WTC11 (cell line): Measurements from ENCODE around the gene RIPPLY2. TPM values are rescaled to one million over a fixed set of nuclear protein-coding genes. Genes with fewer than 3 reads are reported as not detected.
A peak's percentile ranks its signal among the peaks of the same experiment; 100 is the strongest.

Source experiments
- ATAC-seq: fragments of 200-7000 bp; cut with Tn5 transposase; 2 replicates; pipeline ENCODE4 v1.10.0; 2021; ENCODE audit warnings: mild to moderate bottlenecking, moderate library complexity
- CTCF ChIA-PET: fragments of 300-600 bp; sonication (Branson Sonifier 250); formaldehyde crosslinking; loops from one replicate; lab custom pipeline; 2021; ENCODE audit warnings: antibody characterized with exemption; lab: Charles Lee
- POLR2A ChIA-PET: fragments of 350-600 bp; sonication (Branson Sonifier 250); formaldehyde crosslinking; loops from one replicate; lab custom pipeline; 2021; ENCODE audit warnings: antibody characterized with exemption; lab: Charles Lee
- DNase-seq: peaks from one replicate; pipeline ENCODE4 v3.0.0; 2021; ENCODE audit warnings: low spot score
- H3K27ac Mint-ChIP-seq: 2 replicates; pipeline ENCODE4 v1.8.0; 2021; ENCODE audit warnings: mixed read lengths
- H3K27me3 Mint-ChIP-seq: 2 replicates; pipeline ENCODE4 v1.8.0; 2021; ENCODE audit warnings: low read depth, mild to moderate bottlenecking, moderate library complexity, mixed read lengths
- H3K36me3 Mint-ChIP-seq: 2 replicates; pipeline ENCODE4 v1.8.0; 2021; ENCODE audit warnings: mixed read lengths
- H3K4me1 Mint-ChIP-seq: 2 replicates; pipeline ENCODE4 v1.8.0; 2022; ENCODE audit warnings: mixed read lengths
- H3K4me3 Mint-ChIP-seq: 2 replicates; pipeline ENCODE4 v1.8.0; 2021; ENCODE audit warnings: mild to moderate bottlenecking, moderate library complexity, mixed read lengths
- H3K9me3 Mint-ChIP-seq: 2 replicates; pipeline ENCODE4 v1.8.0; 2021; ENCODE audit warnings: mixed read lengths
- AFF4 ChIP-seq: sonication (generic); formaldehyde crosslinking; IDR thresholded peaks from 2 replicates; pipeline ENCODE4 v1.8.1; 2023; ENCODE audit warnings: mild to moderate bottlenecking, missing genetic modification reagents, borderline replicate concordance
- CDX4 ChIP-seq: fragments of 250-450 bp; sonication (Bioruptor Pico); IDR thresholded peaks from 2 replicates; pipeline ENCODE4 v1.9.0; 2021; ENCODE audit warnings: moderate library complexity, mild to moderate bottlenecking, inconsistent platforms, borderline replicate concordance
- CREB1 ChIP-seq: sonication (generic); formaldehyde crosslinking; IDR thresholded peaks from 2 replicates; pipeline ENCODE4 v1.8.0; 2023; ENCODE audit warnings: mild to moderate bottlenecking, missing genetic modification reagents
- CREM ChIP-seq: sonication (generic); formaldehyde crosslinking; IDR thresholded peaks from 2 replicates; pipeline ENCODE4 v1.8.1; 2022; ENCODE audit warnings: mild to moderate bottlenecking, missing genetic modification reagents, moderate library complexity
- E2F1 ChIP-seq: sonication (generic); formaldehyde crosslinking; IDR thresholded peaks from 2 replicates; pipeline ENCODE4 v1.8.0; 2022; ENCODE audit warnings: mild to moderate bottlenecking, missing genetic modification reagents
- ELF4 ChIP-seq: sonication (generic); formaldehyde crosslinking; IDR thresholded peaks from 2 replicates; pipeline ENCODE4 v1.8.1; 2022; ENCODE audit warnings: low read depth, mild to moderate bottlenecking, moderate library complexity, missing genetic modification reagents
- GRHL2 ChIP-seq: fragments of 250-450 bp; sonication (Bioruptor Pico); IDR thresholded peaks from 2 replicates; pipeline ENCODE4 v1.8.0; 2022; ENCODE audit warnings: mild to moderate bottlenecking, moderate library complexity; ENCODE audit not compliant: insufficient replicate concordance, severe bottlenecking
- GTF2I ChIP-seq: fragments of 250-450 bp; sonication (Bioruptor Pico); conservative IDR thresholded peaks from 2 replicates; pipeline ENCODE4 v1.4.0; 2021; ENCODE audit warnings: mild to moderate bottlenecking
- IRF2 ChIP-seq: sonication (generic); formaldehyde crosslinking; IDR thresholded peaks from 2 replicates; pipeline ENCODE4 v1.8.0; 2022; ENCODE audit warnings: low read depth, missing genetic modification reagents, borderline replicate concordance
- MXD4 ChIP-seq: fragments of 250-450 bp; sonication (Bioruptor Pico); IDR thresholded peaks from 2 replicates; pipeline ENCODE4 v1.8.0; 2021; ENCODE audit warnings: mild to moderate bottlenecking, moderate library complexity, borderline replicate concordance
- RORB ChIP-seq: fragments of 250-450 bp; sonication (Bioruptor Pico); IDR thresholded peaks from 2 replicates; pipeline ENCODE4 v1.9.0; 2021; ENCODE audit warnings: mild to moderate bottlenecking
- SMAD3 ChIP-seq: sonication (generic); formaldehyde crosslinking; IDR thresholded peaks from 2 replicates; pipeline ENCODE4 v1.8.0; 2022; ENCODE audit warnings: missing genetic modification reagents, mild to moderate bottlenecking, borderline replicate concordance
- STAT6 ChIP-seq: sonication (generic); formaldehyde crosslinking; conservative IDR thresholded peaks from 2 replicates; pipeline ENCODE4 v1.8.1; 2023; ENCODE audit warnings: mild to moderate bottlenecking, low read depth, missing genetic modification reagents, moderate library complexity
- TP53 ChIP-seq: sonication (generic); formaldehyde crosslinking; IDR thresholded peaks from 2 replicates; pipeline ENCODE4 v1.8.1; 2023; ENCODE audit warnings: mild to moderate bottlenecking, missing genetic modification reagents
- USF1 ChIP-seq: sonication (generic); formaldehyde crosslinking; IDR thresholded peaks from 2 replicates; pipeline ENCODE4 v1.8.0; 2022; ENCODE audit warnings: mild to moderate bottlenecking, missing genetic modification reagents
- ZNF532 ChIP-seq: fragments of 250-450 bp; sonication (Bioruptor Pico); IDR thresholded peaks from 2 replicates; pipeline ENCODE4 v1.9.0; 2021; ENCODE audit warnings: mild to moderate bottlenecking, borderline replicate concordance
- ZSCAN18 ChIP-seq: fragments of 250-450 bp; sonication (Bioruptor Pico); IDR thresholded peaks from 2 replicates; pipeline ENCODE4 v2.1.2; 2022; ENCODE audit warnings: mild to moderate bottlenecking, moderate library complexity
- total RNA-seq: library from RNA; stranded (reverse); gene quantifications from 3 replicates; pipeline ENCODE4 v1.2.3, GENCODE V29; 2021

Gene RIPPLY2
- total RNA-seq, 1 experiment from 2014 or later, result 0.66 TPM

- H3K36me3 Mint-ChIP-seq, result no peaks in the 10 kb centered on the region
- POLR2A ChIA-PET, result no interaction called here
- H3K27ac Mint-ChIP-seq, result no peak overlapping the region
- TF ChIP-seq SMAD3 (CRISPR knock-in tag), result no peak
- TF ChIP-seq CREB1 (CRISPR knock-in tag), result no peak
- TF ChIP-seq RORB (CRISPR knock-in tag), result no peak
- peaks cover 17% of the 10 kb centered on the region for H3K4me1 Mint-ChIP-seq
- CTCF ChIA-PET, result no interaction called here
- no peaks in the 10 kb centered on the region for H3K27me3 Mint-ChIP-seq
- no peak overlapping the region for H3K4me3 Mint-ChIP-seq
- DNase-seq, result no peak
- 0 out of 2 replicates have a peak, but pooled peaks have one; percentile 34 for ATAC-seq
- peaks cover 9% of the 10 kb centered on the region for H3K9me3 Mint-ChIP-seq
These were observed 28.8 kb upstream of the RIPPLY2 start for GRCh38 chr6:83824388-83824801.

- Mint-ChIP-seq H3K36me3 (no peaks in the 10 kb centered on the region), H3K27ac (no peak overlapping the region), H3K9me3 (peaks cover 9% of the 10 kb centered on the region), H3K4me3 (no peak overlapping the region), H3K27me3 (no peaks in the 10 kb centered on the region), H3K4me1 (peaks cover 17% of the 10 kb centered on the region)
- CTCF ChIA-PET, result no interaction called here
- ATAC-seq (no peak), DNase-seq (no peak)
- TF ChIP-seq STAT6 (CRISPR knock-in tag) (no peak), GTF2I (CRISPR knock-in tag) (no peak), E2F1 (CRISPR knock-in tag) (no peak), TP53 (CRISPR knock-in tag) (no peak), ZSCAN18 (CRISPR knock-in tag) (no peak), CREM (CRISPR knock-in tag) (no peak), ZNF532 (CRISPR knock-in tag) (no peak), USF1 (CRISPR knock-in tag) (no peak), ELF4 (CRISPR knock-in tag) (no peak), MXD4 (no peak), CDX4 (CRISPR knock-in tag) (no peak), AFF4 (CRISPR knock-in tag) (no peak), IRF2 (CRISPR knock-in tag) (no peak), RORB (CRISPR knock-in tag) (no peak), GRHL2 (no peak)
- POLR2A ChIA-PET, result no interaction called here
These were observed 28.3 kb upstream of the RIPPLY2 start for GRCh38 chr6:83824831-83825230.
